ENCODE measurements around the gene RALGPS1. TPM values are rescaled to one million over a fixed set of nuclear protein-coding genes. Genes with fewer than 3 reads are reported as not detected.

The RALGPS1 gene
- total and polyA plus RNA-seq, 4 experiments from 2014 or later: 0.84 to 10.3 (median 5.8) TPM

DNA sequence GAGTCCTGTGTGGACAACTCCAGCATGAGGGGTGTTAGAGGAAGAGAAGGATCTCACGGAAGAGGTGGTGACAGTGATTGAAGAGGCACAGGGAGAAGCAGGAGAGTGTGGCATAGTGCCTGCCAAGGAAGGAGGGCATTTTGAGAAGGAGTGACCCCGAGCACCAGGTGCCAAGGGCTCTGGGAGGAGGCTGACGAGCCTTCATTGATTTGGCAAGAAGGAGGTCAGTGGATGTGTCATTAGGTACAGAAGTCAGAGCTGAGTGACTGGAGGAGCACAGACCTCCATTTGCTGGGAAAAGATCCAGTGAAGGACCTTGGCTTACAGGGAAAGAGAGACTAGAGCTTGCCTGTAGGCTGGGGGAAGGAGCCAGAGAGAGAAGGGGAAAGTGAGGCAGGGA is 278.2 kb downstream of the RALGPS1 start:
- Mint-ChIP-seq H3K9me3 (no peaks in the 10 kb centered on the region), H3K27ac (peak overlapping the region in 1 of 7 donors; percentile 31), H3K27me3 (peaks cover 0 to 1% of the 10 kb centered on the region in 2 donors), H3K4me3 (no peak overlapping the region), H3K36me3 (no peaks in the 10 kb centered on the region), H3K4me1 (peaks cover 0 to 6% (median 1%) of the 10 kb centered on the region in 4 donors)
- no peaks in the 10 kb centered on the region for H3K9me3 ChIP-seq (ENCODE audit: control insufficient read depth in 1 of 2, low read length in 2 of 2)
- intact Hi-C loops (cut with micrococcal nuclease): no loop called here
- H3K27ac ChIP-seq (ENCODE audit: low read depth, low read length): no peak overlapping the region
- H3K4me1 ChIP-seq (ENCODE audit: insufficient read depth, low read length): no peaks in the 10 kb centered on the region
- DNase-seq: no peak
- H3K36me3 ChIP-seq (ENCODE audit: insufficient read depth, low read length): no peaks in the 10 kb centered on the region
- H3K4me3 ChIP-seq (ENCODE audit: low read length in 2 of 2): no peak overlapping the region
- H3K27me3 ChIP-seq (ENCODE audit: insufficient read depth, low read length): no peaks in the 10 kb centered on the region
- ChIA-PET POLR2A (ENCODE audit: partially characterized antibody) (no interaction called here), CTCF (ENCODE audit: partially characterized antibody) (interaction anchor here (0.7 to 10.0 kb wide), 3 partner anchors 228 to 252 kb away, joined by 3 to 175 read pairs (median 3); no protein-coding TSS in a partner anchor)

DNA sequence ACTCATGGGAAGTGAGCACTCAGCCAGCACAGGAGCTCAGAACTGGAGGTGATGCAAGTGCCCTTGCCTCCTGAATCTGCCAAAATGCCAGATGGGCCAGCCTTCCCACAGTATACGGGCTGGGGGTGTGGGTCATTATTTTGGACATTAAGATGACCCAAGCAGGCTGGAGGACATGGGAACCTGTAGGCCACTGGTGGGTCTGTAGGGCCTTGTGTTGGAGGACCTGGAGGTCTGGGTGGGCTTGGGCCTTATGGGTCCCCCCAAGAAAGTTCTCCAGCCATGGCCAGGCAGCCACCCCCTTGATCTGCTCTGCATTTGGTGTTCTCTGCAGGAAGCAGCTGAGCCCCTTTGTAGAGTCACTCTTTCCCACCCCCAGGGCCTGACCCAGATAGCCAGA is 278.9 kb downstream of the RALGPS1 start:
- H3K9me3 ChIP-seq (ENCODE audit: control insufficient read depth in 1 of 2, low read length in 2 of 2): no peaks in the 10 kb centered on the region
- no peaks in the 10 kb centered on the region for H3K27me3 ChIP-seq (ENCODE audit: insufficient read depth, low read length)
- Mint-ChIP-seq H3K27ac (no peak overlapping the region), H3K27me3 (peaks cover 0 to 1% of the 10 kb centered on the region in 2 donors), H3K4me3 (no peak overlapping the region), H3K4me1 (peaks cover 0 to 10% (median 3%) of the 10 kb centered on the region in 4 donors), H3K36me3 (no peaks in the 10 kb centered on the region), H3K9me3 (no peaks in the 10 kb centered on the region)
- H3K4me3 ChIP-seq (ENCODE audit: low read length in 2 of 2): no peak overlapping the region
- peaks cover under 1% of the 10 kb centered on the region for H3K4me1 ChIP-seq (ENCODE audit: insufficient read depth, low read length)
- intact Hi-C loops (cut with micrococcal nuclease): no loop called here
- POLR2A ChIA-PET (ENCODE audit: partially characterized antibody): no interaction called here
- H3K36me3 ChIP-seq (ENCODE audit: insufficient read depth, low read length): no peaks in the 10 kb centered on the region
- CTCF ChIA-PET (ENCODE audit: partially characterized antibody): interaction anchor here (1.0 to 10.0 kb wide), 2 partner anchors 228 to 252 kb away, joined by 3 to 175 read pairs; no protein-coding TSS in a partner anchor
- H3K27ac ChIP-seq (ENCODE audit: low read depth, low read length): no peak overlapping the region
- DNase-seq: no peak

DNA sequence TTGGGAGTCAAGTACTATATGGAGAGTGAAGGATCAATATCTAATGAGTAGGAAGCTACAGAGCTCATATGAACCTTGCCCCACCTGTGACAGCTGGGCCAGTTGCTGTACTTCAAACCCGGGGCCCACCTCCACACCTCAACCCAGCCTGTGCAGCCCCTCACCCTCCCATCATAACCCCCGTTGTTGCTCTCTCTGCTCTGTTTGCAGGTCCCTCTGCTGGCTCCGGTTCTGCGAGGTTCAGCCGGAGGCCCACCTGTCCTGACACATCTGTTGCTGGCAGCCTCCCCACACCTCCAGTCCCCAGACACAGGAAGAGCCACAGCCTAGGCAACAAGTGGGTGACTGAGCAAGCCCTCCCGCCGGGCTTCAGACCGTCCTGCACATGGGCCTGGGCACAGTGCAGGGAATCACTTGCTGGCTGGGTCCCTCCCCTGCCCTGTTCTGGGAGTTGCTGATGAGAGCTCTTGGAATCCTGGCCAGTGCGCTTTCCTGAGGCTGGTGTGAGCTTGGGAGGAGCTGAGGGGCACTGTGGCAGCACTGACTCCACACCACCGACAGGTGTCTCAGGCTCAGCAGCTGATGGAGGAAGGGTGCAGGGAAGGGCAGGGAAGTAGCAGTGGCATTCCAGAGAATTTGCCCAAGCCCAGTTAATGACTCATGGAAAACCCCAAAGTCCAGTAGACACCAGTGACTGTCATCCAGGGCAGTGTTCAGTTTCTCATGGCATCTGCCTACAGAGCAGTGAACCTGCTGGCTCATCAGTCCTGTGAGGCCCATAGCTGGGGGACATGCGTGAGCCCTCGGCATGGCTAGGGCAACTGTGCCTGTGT is 280.5 kb downstream of the RALGPS1 start:
- Histone ChIP-seq H3K9me3 (ENCODE audit: control insufficient read depth in 1 of 2, low read length in 2 of 2) (no peaks in the 10 kb centered on the region), H3K4me1 (ENCODE audit: insufficient read depth, low read length) (peaks cover 10% of the 10 kb centered on the region), H3K36me3 (ENCODE audit: insufficient read depth, low read length) (no peaks in the 10 kb centered on the region), H3K4me3 (ENCODE audit: low read length in 2 of 2) (no peak overlapping the region), H3K27me3 (ENCODE audit: insufficient read depth, low read length) (no peaks in the 10 kb centered on the region), H3K27ac (ENCODE audit: low read depth, low read length) (no peak overlapping the region)
- no peaks in the 10 kb centered on the region for H3K36me3 Mint-ChIP-seq
- POLR2A ChIA-PET (ENCODE audit: partially characterized antibody): interaction anchor here (1.0 kb wide), 1 partner anchor 253 kb away, joined by 3 read pairs; no protein-coding TSS in a partner anchor
- H3K27ac Mint-ChIP-seq: no peak overlapping the region
- CTCF ChIA-PET (ENCODE audit: partially characterized antibody): interaction anchor here (0.6 to 10.0 kb wide), 3 partner anchors 230 to 254 kb away, joined by 3 to 175 read pairs (median 96); no protein-coding TSS in a partner anchor
- intact Hi-C loops (cut with micrococcal nuclease): no loop called here
- H3K9me3 Mint-ChIP-seq: no peaks in the 10 kb centered on the region
- DNase-seq: no peak
- H3K4me1 Mint-ChIP-seq: peaks cover 1 to 11% (median 6%) of the 10 kb centered on the region in 4 donors
- peaks cover 0 to 1% of the 10 kb centered on the region in 2 donors for H3K27me3 Mint-ChIP-seq
- H3K4me3 Mint-ChIP-seq: no peak overlapping the region

GRCh38 chr9:127195976-127196825 is 281.6 kb downstream of the RALGPS1 start:
- H3K9me3 ChIP-seq (ENCODE audit: control insufficient read depth in 1 of 2, low read length in 2 of 2): no peaks in the 10 kb centered on the region
- peaks cover 1 to 11% (median 6%) of the 10 kb centered on the region in 4 donors for H3K4me1 Mint-ChIP-seq
- ChIA-PET POLR2A (ENCODE audit: partially characterized antibody) (no interaction called here), CTCF (ENCODE audit: partially characterized antibody) (interaction anchor here (3.1 to 10.0 kb wide), 3 partner anchors 211 to 255 kb away, joined by 31 to 175 read pairs (median 96); no protein-coding TSS in a partner anchor)
- no peak overlapping the region for H3K27ac ChIP-seq (ENCODE audit: low read depth, low read length)
- peak overlapping the region in 1 of 7 donors; percentile 63 for H3K27ac Mint-ChIP-seq
- no peaks in the 10 kb centered on the region for H3K9me3 Mint-ChIP-seq
- intact Hi-C loops (cut with micrococcal nuclease): no loop called here
- no peak for DNase-seq
- peaks cover 0 to 1% of the 10 kb centered on the region in 2 donors for H3K27me3 Mint-ChIP-seq
- no peaks in the 10 kb centered on the region for H3K36me3 Mint-ChIP-seq
- no peak overlapping the region for H3K4me3 ChIP-seq (ENCODE audit: low read length in 2 of 2)
- no peaks in the 10 kb centered on the region for H3K36me3 ChIP-seq (ENCODE audit: insufficient read depth, low read length)
- H3K4me1 ChIP-seq (ENCODE audit: insufficient read depth, low read length): peaks cover 10% of the 10 kb centered on the region
- H3K4me3 Mint-ChIP-seq: no peak overlapping the region
- no peaks in the 10 kb centered on the region for H3K27me3 ChIP-seq (ENCODE audit: insufficient read depth, low read length)

DNA sequence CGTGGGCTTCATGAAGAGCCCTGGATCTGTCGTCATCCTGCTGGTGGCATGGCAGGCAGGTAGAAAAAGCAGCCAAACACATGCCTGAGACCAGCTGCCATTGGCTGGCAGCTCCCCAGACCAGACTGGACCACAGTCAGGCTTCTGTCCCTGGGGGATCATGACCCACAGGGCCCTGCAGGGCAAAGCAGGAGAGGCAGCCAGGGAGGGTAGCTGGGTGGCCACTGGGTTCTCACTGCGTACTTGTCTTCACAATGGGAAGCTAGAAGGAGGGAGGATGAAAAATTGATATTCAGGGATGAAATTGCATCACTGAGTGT is 282.2 kb downstream of the RALGPS1 start:
- Mint-ChIP-seq H3K9me3 (no peaks in the 10 kb centered on the region), H3K27ac (no peak overlapping the region), H3K27me3 (peaks cover 0 to 1% of the 10 kb centered on the region in 2 donors), H3K4me1 (peaks cover 1 to 11% (median 6%) of the 10 kb centered on the region in 4 donors), H3K36me3 (no peaks in the 10 kb centered on the region), H3K4me3 (no peak overlapping the region)
- Histone ChIP-seq H3K27ac (ENCODE audit: low read depth, low read length) (no peak overlapping the region), H3K36me3 (ENCODE audit: insufficient read depth, low read length) (no peaks in the 10 kb centered on the region), H3K9me3 (ENCODE audit: control insufficient read depth in 1 of 2, low read length in 2 of 2) (no peaks in the 10 kb centered on the region), H3K4me1 (ENCODE audit: insufficient read depth, low read length) (peaks cover 10% of the 10 kb centered on the region), H3K27me3 (ENCODE audit: insufficient read depth, low read length) (no peaks in the 10 kb centered on the region), H3K4me3 (ENCODE audit: low read length in 2 of 2) (no peak overlapping the region)
- ChIA-PET CTCF (ENCODE audit: partially characterized antibody) (interaction anchor here (3.1 to 10.0 kb wide), 3 partner anchors 211 to 256 kb away, joined by 31 to 175 read pairs (median 96); no protein-coding TSS in a partner anchor), POLR2A (ENCODE audit: partially characterized antibody) (no interaction called here)
- intact Hi-C loops (cut with micrococcal nuclease): no loop called here
- DNase-seq: no peak

DNA sequence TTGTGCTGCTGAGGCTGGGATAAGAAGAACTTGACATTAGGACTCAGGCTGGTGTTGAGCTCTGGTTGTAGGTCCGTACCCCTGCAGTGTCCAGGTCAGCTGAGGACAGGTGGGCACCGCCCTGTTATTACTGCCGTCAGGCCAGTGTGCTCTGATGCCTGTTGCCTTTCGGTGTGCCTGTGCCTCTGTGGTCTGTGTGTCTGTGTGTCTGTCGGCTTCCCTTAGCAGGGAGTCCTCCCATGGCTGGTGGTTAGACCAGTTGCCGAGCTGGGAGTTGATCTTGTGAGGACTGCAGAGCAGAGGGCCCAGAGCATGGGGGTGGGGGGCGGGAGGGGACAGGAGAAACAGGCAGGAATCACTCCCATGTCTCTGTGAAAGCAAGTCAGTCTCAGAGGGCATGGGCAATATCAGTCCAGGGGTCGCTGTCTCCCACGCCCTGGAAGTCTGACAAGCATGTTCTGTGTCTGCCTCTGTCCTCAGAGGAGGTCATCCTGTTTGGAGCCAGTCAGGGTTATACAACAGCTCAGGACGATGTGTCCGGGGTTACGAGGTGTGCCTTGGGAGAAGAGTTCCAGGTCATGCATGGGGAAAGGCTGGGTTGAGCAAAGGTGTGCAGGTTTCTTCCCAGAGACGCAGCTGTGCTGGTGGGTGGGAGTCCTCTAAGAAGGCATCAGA is 282.7 kb downstream of the RALGPS1 start:
- ChIA-PET CTCF (ENCODE audit: partially characterized antibody) (interaction anchor here (1.1 to 10.0 kb wide), 6 partner anchors 11 to 256 kb away, joined by 4 to 175 read pairs (median 20); no protein-coding TSS in a partner anchor), POLR2A (ENCODE audit: partially characterized antibody) (no interaction called here)
- Histone ChIP-seq H3K4me1 (ENCODE audit: insufficient read depth, low read length) (peaks cover 10% of the 10 kb centered on the region), H3K4me3 (ENCODE audit: low read length in 2 of 2) (no peak overlapping the region), H3K9me3 (ENCODE audit: control insufficient read depth in 1 of 2, low read length in 2 of 2) (no peaks in the 10 kb centered on the region), H3K27ac (ENCODE audit: low read depth, low read length) (no peak overlapping the region), H3K27me3 (ENCODE audit: insufficient read depth, low read length) (no peaks in the 10 kb centered on the region), H3K36me3 (ENCODE audit: insufficient read depth, low read length) (no peaks in the 10 kb centered on the region)
- H3K9me3 Mint-ChIP-seq: no peaks in the 10 kb centered on the region
- H3K27me3 Mint-ChIP-seq: peaks cover 0 to 1% of the 10 kb centered on the region in 2 donors
- no peak overlapping the region for H3K27ac Mint-ChIP-seq
- intact Hi-C loops (cut with micrococcal nuclease): no loop called here
- no peaks in the 10 kb centered on the region for H3K36me3 Mint-ChIP-seq
- DNase-seq: no peak
- no peak overlapping the region for H3K4me3 Mint-ChIP-seq
- H3K4me1 Mint-ChIP-seq: peaks cover 1 to 11% (median 6%) of the 10 kb centered on the region in 4 donors
